Mesodermal cell (in vitro differentiated cells): Measurements from ENCODE around the gene DGKE.

Experiments
- H3K27ac ChIP-seq: 2 replicates; pipeline ENCODE4 v1.7.0; 2013; ENCODE audit warnings: mild to moderate bottlenecking, low read depth, low read length, moderate library complexity; ENCODE audit not compliant: severe bottlenecking
- H3K36me3 ChIP-seq: 2 replicates; pipeline ENCODE4 v1.7.1; 2013; ENCODE audit warnings: mild to moderate bottlenecking, low read length, moderate library complexity; ENCODE audit not compliant: control insufficient read depth, insufficient read depth
- H3K4me1 ChIP-seq: one replicate; pipeline ENCODE4 v1.7.1; 2013; ENCODE audit warnings: mild to moderate bottlenecking, low read length; ENCODE audit not compliant: insufficient read depth, control insufficient read depth, poor library complexity, severe bottlenecking
- H3K4me3 ChIP-seq: 2 replicates; pipeline ENCODE4 v1.7.0; 2013; ENCODE audit warnings: low read length, control low read depth, mild to moderate bottlenecking; ENCODE audit not compliant: insufficient read depth, poor library complexity, severe bottlenecking; ENCODE audit errors: extremely low read depth
- H3K9me3 ChIP-seq: 2 replicates; pipeline ENCODE4 v1.7.1; 2013; ENCODE audit warnings: mild to moderate bottlenecking, low read length, moderate library complexity; ENCODE audit not compliant: control insufficient read depth
- WGBS, 2 experiments: methylation state at CpG; one replicate each; pipeline ENCODE4 v1.1.5; 2013; ENCODE audit warnings: missing lambda C conversion rate in 2 of 2; ENCODE audit not compliant: insufficient coverage in 2 of 2; 5-methylcytosine and 5-hydroxymethylcytosine counted together

The DGKE gene

DNA sequence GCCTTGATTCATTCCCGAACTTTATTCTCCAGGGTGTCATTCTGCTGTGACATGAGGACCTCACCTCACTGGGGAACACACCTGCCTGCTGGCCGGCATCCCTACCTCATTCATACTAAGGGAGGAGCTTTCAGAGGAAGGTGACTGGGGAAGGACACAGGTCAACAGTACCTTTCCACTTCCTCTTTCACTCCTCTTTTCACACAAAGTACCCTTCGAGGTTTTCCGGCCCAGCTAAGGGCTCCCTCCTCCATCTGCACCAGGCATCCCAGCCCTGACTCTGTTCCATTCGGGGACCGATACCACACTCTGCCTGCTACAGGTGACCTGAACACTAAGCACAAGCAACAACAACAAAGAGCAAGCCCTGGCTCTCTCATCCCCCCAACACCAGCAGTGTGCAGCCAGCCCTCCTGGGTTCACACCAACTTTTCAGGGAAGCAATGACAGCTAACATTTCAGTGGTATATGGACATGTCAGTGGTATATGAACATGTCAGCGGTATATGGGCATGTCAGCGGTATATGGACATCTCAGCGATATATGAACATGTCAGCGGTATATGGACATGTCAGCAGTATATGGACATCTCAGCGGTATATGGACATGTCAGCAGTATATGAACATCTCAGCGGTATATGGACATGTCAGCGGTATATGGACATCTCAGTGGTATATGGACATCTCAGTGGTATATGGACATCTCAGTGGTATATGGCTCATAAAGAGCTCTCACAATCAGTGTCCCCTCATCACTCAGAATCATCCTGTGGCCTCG is 63.9 kb downstream of the DGKE start:
- WGBS, 2 experiments: 91 to 98% methylated on average over 8 to 11 of the region's 14 CpGs
- no peak overlapping the region for H3K4me3 ChIP-seq
- no peak overlapping the region for H3K27ac ChIP-seq
- H3K9me3 ChIP-seq: no peaks in the 10 kb centered on the region
- peaks cover 24% of the 10 kb centered on the region for H3K36me3 ChIP-seq
- H3K4me1 ChIP-seq: peaks cover 20% of the 10 kb centered on the region

DNA sequence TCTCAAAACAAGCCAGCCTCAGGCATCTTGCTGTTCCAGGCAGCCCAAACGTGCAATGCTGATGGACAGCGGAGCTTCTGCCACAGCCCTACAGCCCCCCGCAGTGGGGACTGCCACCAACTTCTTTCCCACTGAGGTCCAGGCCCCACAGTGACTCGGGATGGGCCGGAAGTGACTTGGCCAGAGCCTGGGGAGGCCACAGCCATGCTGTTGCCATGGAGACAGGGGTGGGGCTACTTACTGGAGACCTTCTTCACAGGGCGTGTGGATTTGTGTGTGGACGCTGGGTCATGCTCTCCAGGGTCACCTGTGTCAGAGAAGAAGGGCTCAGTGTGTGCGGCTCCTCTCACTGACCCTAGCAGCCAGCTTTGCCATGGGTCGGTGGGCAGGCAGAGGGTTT is 64.9 kb downstream of the DGKE start:
- Histone ChIP-seq H3K4me3 (no peak overlapping the region), H3K27ac (no peak overlapping the region), H3K4me1 (peaks cover 20% of the 10 kb centered on the region), H3K9me3 (peaks cover 4% of the 10 kb centered on the region), H3K36me3 (peaks cover 29% of the 10 kb centered on the region)
- 74 to 77% methylated on average over 6 to 7 of the region's 9 CpGs for WGBS, 2 experiments

DNA sequence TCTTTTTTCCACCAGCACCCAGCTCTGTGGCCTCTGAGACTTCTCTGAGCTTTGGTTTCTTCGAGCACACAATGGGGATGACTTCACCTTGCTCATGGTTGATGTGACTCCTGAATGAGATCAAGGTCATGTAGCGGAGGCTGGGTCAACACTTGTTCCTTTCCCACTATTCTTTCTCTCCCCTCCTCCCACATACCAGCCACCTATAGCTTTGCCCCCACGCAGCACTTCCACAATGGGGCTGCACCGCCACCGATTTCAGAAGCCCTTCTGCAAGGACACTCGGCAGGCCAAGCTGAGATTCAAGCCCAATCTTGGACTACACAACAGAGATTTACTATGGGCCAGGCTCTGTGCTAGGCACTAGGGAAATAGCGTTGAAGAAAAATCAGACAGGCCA is 65.5 kb downstream of the DGKE start:
- Histone ChIP-seq H3K9me3 (peaks cover 5% of the 10 kb centered on the region), H3K27ac (no peak overlapping the region), H3K4me1 (peaks cover 20% of the 10 kb centered on the region), H3K4me3 (no peak overlapping the region), H3K36me3 (peaks cover 34% of the 10 kb centered on the region)
- WGBS, 2 experiments: 95 to 96% methylated on average over 6 to 7 of the region's 7 CpGs

DNA sequence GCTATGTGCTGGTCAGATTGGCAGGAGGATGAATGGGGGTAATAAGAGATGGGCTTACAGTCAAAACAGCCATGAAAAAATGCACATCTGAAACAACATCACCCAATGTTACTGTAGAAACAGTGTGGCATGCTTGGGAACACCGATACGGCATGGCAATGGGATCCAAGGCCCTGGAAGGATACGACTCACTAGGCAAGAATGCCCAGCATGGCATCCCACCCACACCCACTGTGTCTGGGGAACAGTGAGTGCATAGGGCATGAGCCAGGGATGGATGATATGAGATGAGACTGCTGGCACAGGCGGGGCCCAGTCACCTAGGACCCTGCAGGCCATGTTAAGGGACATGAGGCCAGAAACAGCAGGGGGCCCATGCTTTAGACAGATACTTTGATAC is 68.4 kb downstream of the DGKE start:
- WGBS, 2 experiments: 90 to 98% methylated on average over 1 to 4 of the region's 4 CpGs
- Histone ChIP-seq H3K27ac (no peak overlapping the region), H3K4me3 (no peak overlapping the region), H3K36me3 (peaks cover 43% of the 10 kb centered on the region), H3K9me3 (peaks cover 8% of the 10 kb centered on the region), H3K4me1 (peaks cover 10% of the 10 kb centered on the region)

DNA sequence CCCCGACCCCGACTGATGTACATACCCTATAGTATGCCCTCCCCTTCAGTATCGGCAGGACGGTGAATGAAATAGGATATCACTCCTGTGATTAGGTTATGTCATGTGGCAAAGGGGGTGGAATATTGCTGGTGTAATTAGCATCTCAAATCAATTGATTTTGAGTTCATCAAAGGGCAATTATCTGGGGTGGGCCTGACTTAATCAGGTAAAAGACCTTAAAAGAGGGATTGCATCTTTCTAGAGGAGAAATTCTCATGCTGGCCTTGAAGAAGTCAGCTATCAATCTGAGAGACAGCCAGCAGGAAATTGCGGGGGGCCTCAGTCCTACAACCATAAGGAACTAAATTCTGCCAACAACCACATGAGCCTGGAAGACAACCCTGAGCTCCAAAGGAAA is 69.6 kb downstream of the DGKE start:
- H3K4me1 ChIP-seq: peaks cover 10% of the 10 kb centered on the region
- H3K27ac ChIP-seq: no peak overlapping the region
- H3K36me3 ChIP-seq: peaks cover 46% of the 10 kb centered on the region
- WGBS, 2 experiments: 80% methylated on average over 1 of the region's 5 CpGs; no CpG with 5 or more reads in 1 of the 2 experiments
- H3K4me3 ChIP-seq: no peak overlapping the region
- peaks cover 8% of the 10 kb centered on the region for H3K9me3 ChIP-seq

DNA sequence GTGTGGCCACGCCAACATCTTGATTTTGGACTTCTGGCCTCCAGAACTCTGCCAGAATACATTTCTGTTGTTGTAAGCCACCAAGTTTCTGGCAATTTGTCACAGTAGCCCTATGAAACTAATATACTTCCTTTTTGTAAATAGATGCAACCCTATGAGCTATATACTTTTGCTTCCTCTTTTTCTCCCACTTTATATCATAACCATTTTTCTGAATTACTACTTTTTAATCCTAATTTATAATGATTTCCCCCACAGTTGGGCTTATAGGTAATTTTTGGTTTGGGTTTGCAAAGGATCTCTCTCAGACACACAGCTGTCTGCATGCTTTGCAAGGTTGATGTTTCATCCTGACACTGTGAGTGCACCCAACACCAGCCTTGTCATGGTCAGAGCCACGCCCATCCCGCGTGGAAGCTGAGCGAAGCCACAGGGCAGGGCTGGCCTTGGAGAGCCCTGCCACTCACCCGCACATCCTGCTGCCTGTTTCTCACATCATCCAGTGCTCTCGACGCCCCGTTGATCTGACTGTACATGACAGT is 74.1 kb downstream of the DGKE start:
- Histone ChIP-seq H3K9me3 (peaks cover 8% of the 10 kb centered on the region), H3K27ac (no peak overlapping the region), H3K4me3 (no peak overlapping the region), H3K4me1 (no peaks in the 10 kb centered on the region), H3K36me3 (peaks cover 29% of the 10 kb centered on the region)
- 86 to 88% methylated on average over 8 to 9 of the region's 9 CpGs for whole genome bisulfite sequencing, 2 experiments

DNA sequence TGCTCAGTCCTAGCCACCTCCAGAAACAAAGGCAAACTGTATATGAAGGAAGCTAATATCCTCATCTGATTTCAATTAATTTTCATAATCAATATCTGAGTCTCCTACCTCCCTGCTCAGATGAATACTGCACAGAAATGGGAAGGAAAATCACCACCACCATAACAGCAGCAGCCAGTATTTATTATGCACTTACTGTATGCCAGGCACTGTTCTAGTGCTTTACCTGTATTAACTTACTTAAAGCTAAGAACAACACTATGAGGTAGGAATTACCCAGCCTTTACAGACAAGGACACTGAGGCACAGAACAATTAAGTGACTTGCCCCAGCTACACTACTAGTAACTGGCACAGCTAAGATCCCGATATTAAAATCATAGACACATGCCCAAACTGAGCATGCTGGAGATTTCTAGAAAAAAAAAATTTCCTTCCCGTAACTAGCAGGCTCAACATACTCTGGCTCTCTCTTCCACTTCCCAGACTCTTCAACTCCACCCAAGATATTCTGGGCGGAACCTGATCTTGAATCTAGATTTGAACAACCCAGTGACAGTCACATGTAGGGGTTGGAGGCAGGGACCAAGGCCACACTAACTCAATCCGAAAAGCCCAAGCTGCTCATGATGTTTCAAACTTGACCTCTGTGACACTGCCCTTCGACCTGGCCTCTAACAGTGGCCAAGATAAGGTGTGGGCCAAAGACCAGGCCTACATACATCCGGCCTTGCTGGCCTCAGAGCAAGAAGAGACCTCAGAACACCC is 76.0 kb downstream of the DGKE start:
- 93 to 95% methylated on average over 3 to 6 of the region's 6 CpGs for WGBS, 2 experiments
- Histone ChIP-seq H3K27ac (no peak overlapping the region), H3K4me3 (no peak overlapping the region), H3K9me3 (no peaks in the 10 kb centered on the region), H3K36me3 (peaks cover 15% of the 10 kb centered on the region), H3K4me1 (peaks cover 3% of the 10 kb centered on the region)

DNA sequence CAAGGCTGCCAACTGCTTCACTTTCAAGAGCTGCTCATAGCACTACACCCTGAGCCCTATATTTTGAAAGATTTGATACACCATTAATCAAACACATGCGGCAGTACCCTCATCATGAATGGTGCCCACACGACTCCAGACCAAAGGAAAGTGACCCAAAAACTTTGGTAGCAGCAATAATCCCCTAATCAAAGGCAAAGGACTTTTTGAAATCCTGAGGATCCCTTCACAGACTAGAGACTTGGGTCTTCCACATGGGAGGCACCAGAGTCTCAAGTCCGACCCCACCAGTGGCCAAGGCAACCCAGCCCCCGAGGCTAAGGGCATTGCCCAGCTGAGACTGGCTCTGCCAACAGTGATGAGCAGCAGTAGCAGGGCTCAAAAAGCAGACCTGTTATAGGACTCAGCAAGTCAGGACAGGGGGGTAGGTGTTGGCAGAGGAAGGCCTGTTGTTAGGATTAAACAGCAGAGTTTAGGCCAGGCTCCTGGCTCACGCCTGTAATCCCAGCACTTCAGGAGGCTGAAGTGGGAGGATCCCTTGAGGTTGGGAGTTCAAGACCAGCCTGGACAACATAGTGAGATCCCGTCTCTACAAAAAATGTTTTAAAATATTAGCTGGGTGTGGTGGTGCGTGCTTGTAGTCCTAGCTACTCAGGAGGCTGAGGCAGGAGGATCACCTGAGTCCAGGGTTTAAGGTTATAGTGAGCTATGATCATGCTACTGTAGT is 76.7 kb downstream of the DGKE start:
- no peak overlapping the region for H3K4me3 ChIP-seq
- no peaks in the 10 kb centered on the region for H3K9me3 ChIP-seq
- peaks cover 10% of the 10 kb centered on the region for H3K4me1 ChIP-seq
- no peak overlapping the region for H3K27ac ChIP-seq
- WGBS, 2 experiments: 69 to 78% methylated on average over 4 to 5 of the region's 7 CpGs
- peaks cover 15% of the 10 kb centered on the region for H3K36me3 ChIP-seq

DNA sequence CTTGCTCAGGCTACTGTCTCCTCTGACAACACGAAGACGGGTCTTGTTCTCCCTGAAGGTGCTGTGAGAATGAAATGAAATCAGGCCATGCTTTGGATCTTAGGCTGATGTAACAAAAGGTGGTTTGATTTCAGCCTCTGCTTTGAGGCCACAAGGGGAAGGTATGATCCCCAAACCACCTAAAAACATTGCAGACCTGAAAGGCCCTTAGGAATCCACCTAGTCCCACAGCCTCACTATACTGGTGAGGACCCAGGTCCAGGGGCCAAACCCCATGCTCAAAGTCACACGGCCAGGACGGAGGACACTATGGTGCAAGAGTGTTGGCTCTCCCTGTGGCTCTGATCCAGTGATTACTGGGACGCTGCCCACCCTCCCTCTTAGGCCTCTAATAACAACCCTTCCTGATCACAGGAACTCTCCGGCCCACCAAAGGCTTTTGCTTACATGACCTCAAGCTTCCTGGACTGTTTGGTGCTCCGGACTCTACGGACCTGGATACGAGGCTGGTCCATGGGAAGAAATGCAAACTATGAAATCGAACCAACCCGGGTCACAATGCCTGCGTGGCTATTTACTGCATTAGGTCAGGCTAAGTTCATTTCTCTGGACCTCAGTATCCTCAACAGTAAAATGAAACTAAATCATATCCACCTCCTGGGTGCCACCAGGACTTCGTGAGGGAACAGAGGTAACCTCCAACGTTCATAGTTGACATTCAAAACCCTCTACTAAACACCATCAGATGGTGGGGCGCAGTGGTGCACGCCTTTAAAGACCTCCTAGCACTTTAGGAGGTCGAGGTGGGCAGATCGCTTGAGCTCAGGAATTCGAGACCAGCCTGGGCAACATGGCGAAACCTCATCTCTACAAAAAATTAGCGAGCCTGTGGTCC is 78.4 kb downstream of the DGKE start:
- 91 to 95% methylated on average over 17 to 18 of the region's 21 CpGs for WGBS, 2 experiments
- H3K27ac ChIP-seq: no peak overlapping the region

DNA sequence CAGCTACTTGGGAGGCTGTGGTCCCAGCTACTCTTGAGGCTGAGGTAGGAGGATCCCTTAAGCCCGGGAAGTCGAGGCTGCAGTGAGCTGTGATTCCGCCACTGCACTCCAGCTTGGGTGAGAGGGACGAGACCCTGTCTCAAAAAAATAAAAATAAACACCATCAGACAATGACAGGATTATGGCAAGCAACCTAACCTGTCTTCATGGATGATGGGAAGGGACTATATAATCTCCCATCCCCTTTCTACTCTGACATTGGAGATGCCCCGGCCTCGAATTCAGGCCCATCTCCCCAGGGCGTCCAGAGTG is 79.0 kb downstream of the DGKE start:
- Histone ChIP-seq H3K4me1 (peaks cover 10% of the 10 kb centered on the region), H3K4me3 (peak overlapping the region; percentile 57), H3K27ac (no peak overlapping the region), H3K9me3 (peaks cover 10% of the 10 kb centered on the region), H3K36me3 (peaks cover under 1% of the 10 kb centered on the region)
- WGBS, 2 experiments: 47 to 48% methylated on average over 3 of the region's 7 CpGs

More for the DNA sequence above, 78.4 kb downstream of the DGKE start:
- Histone ChIP-seq H3K4me1 (peaks cover 10% of the 10 kb centered on the region), H3K9me3 (peaks cover 3% of the 10 kb centered on the region), H3K36me3 (peaks cover 6% of the 10 kb centered on the region), H3K4me3 (peak overlapping the region; percentile 57)
